MCF 10A (cell line): ENCODE measurements around the gene NDST3. TPM values are rescaled to one million over a fixed set of nuclear protein-coding genes. Genes with fewer than 3 reads are reported as not detected.

Experiments
- BruUV-seq: library from RNA; stranded (reverse); fragments of 400-500 nt; replicated peaks from 2 replicates; lab custom pipeline; 2021; lab: Mats Ljungman, UMichigan
- CTCF ChIA-PET: fragments of 300-600 bp; sonication (Branson Sonifier 250); formaldehyde crosslinking; extraction: SDS; loops from one replicate; lab custom pipeline; 2021; ENCODE audit warnings: antibody characterized with exemption, inconsistent platforms; lab: Yijun Ruan, JAX
- POLR2A ChIA-PET: fragments of 300-600, 350-650 bp; sonication (Branson Sonifier 250); formaldehyde crosslinking; extraction: SDS; loops from one replicate; lab custom pipeline; 2020; ENCODE audit warnings: antibody characterized with exemption, inconsistent platforms; lab: Yijun Ruan, JAX
- DNase-seq: peaks from one replicate; pipeline ENCODE4 v3.0.0-alpha.2; 2018; ENCODE audit not compliant: unreplicated experiment
- H3K27ac Mint-ChIP-seq: one replicate; pipeline ENCODE4 v1.8.0; 2022; ENCODE audit warnings: mild to moderate bottlenecking, low read depth, mixed read lengths; ENCODE audit not compliant: unreplicated experiment
- H3K27me3 Mint-ChIP-seq: one replicate; pipeline ENCODE4 v1.8.0; 2022; ENCODE audit warnings: mixed read lengths; ENCODE audit not compliant: insufficient read depth, unreplicated experiment
- H3K36me3 Mint-ChIP-seq: one replicate; pipeline ENCODE4 v1.8.0; 2022; ENCODE audit warnings: mild to moderate bottlenecking, moderate library complexity, mixed read lengths; ENCODE audit not compliant: insufficient read depth, unreplicated experiment
- H3K4me1 Mint-ChIP-seq: one replicate; pipeline ENCODE4 v1.8.0; 2022; ENCODE audit warnings: mixed read lengths; ENCODE audit not compliant: insufficient read depth, unreplicated experiment
- H3K4me3 Mint-ChIP-seq: one replicate; pipeline ENCODE4 v1.8.0; 2022; ENCODE audit warnings: mild to moderate bottlenecking, moderate library complexity, mixed read lengths; ENCODE audit not compliant: unreplicated experiment
- H3K9me3 Mint-ChIP-seq: one replicate; pipeline ENCODE4 v1.8.0; 2022; ENCODE audit warnings: mixed read lengths; ENCODE audit not compliant: unreplicated experiment
- intact Hi-C: fragments of 100-400 bp; cut with micrococcal nuclease; formaldehyde crosslinking; loops from 2 replicates; pipeline ENCODE4 v1.14.1; 2022
- total RNA-seq: library from RNA; stranded (reverse); gene quantifications from 2 replicates; pipeline ENCODE4 v1.2.3, GENCODE V29; 2022
- TF ChIP-seq, protein P1 (sequence below): fragments of 200-600 bp; IDR thresholded peaks from one replicate; pipeline ENCODE4 v1.8.0; 2022; ENCODE audit warnings: antibody characterized with exemption, mild to moderate bottlenecking; ENCODE audit not compliant: unreplicated experiment

NDST3 gene
- total RNA-seq, 1 experiment from 2014 or later: not detected

DNA sequence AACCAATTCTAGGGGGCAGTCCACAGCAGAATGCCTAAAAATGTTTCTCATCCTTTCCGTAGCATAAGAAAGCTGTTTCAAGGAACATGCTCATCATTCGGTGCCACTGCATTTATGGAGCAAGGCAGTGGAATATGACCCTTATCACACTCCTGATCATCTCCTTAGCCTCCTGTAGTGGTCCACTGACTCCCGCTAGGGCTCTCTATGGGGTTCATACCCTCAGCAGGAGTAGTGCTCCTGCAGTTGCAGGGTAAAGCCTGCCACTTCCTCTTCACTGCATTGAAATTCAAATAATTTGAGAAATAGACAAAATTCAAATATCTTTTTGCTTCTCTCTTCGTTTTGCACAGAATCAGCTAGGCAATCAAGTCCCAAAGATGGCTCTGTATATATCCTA lies 107.0 kb downstream of the NDST3 start:
- no peaks in the 10 kb centered on the region for H3K36me3 Mint-ChIP-seq
- intact Hi-C loops: no loop called here
- BruUV-seq: no TSS peak
- CTCF ChIA-PET: no interaction called here
- no peak for DNase-seq
- H3K27me3 Mint-ChIP-seq: no peaks in the 10 kb centered on the region
- POLR2A ChIA-PET: no interaction called here
- TF ChIP-seq, protein P1, sequence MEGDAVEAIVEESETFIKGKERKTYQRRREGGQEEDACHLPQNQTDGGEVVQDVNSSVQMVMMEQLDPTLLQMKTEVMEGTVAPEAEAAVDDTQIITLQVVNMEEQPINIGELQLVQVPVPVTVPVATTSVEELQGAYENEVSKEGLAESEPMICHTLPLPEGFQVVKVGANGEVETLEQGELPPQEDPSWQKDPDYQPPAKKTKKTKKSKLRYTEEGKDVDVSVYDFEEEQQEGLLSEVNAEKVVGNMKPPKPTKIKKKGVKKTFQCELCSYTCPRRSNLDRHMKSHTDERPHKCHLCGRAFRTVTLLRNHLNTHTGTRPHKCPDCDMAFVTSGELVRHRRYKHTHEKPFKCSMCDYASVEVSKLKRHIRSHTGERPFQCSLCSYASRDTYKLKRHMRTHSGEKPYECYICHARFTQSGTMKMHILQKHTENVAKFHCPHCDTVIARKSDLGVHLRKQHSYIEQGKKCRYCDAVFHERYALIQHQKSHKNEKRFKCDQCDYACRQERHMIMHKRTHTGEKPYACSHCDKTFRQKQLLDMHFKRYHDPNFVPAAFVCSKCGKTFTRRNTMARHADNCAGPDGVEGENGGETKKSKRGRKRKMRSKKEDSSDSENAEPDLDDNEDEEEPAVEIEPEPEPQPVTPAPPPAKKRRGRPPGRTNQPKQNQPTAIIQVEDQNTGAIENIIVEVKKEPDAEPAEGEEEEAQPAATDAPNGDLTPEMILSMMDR: no peak
- no peak overlapping the region for H3K4me3 Mint-ChIP-seq
- no peak overlapping the region for H3K27ac Mint-ChIP-seq
- no peaks in the 10 kb centered on the region for H3K4me1 Mint-ChIP-seq
- no peaks in the 10 kb centered on the region for H3K9me3 Mint-ChIP-seq

DNA sequence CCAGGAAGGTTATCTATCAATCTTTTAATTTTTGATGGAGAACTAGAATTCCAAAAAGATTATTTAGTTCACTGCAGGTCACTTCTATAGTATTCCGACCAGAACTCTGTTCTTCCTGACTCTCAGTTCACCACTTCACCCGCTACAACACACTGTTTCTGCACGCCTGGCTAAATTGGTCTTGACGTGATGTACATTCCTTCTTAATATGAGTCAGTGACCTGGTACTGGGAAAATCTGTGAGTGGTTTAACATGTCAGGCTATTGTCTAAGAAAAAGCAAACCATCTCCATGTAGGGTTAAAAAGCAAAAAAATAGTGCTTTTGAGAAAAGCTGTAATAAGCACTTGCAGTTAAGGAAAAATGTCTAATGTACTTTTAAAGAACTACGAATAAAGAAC lies 120.4 kb downstream of the NDST3 start:
- CTCF ChIA-PET: no interaction called here
- Mint-ChIP-seq H3K4me1 (no peaks in the 10 kb centered on the region), H3K36me3 (no peaks in the 10 kb centered on the region), H3K27me3 (no peaks in the 10 kb centered on the region), H3K27ac (no peak overlapping the region), H3K4me3 (no peak overlapping the region), H3K9me3 (peaks cover 6% of the 10 kb centered on the region)
- no peak for DNase-seq
- intact Hi-C loops: no loop called here
- POLR2A ChIA-PET: no interaction called here
- TF ChIP-seq, protein P1: no peak
- no TSS peak for BruUV-seq

DNA sequence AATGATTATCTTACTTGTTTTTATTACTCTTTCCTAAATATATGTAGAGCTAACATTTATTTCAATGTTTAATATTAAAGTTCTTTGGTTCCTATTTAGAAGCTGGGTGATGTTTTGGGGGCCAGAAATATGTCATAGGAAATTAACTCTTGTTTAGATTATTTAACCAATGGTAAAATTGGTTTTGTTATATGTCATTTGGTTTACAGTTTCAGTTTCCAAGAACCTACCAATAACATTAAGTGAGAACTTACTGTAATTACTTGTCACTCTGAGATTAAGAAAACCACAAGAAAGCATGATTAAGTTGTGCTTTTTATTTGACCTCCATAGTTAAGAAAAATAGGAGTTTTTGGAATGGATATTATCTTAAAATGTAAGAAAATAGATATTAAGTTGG lies 121.2 kb downstream of the NDST3 start:
- TF ChIP-seq, protein P1: no peak
- peaks cover 12% of the 10 kb centered on the region for H3K9me3 Mint-ChIP-seq
- CTCF ChIA-PET: no interaction called here
- POLR2A ChIA-PET: no interaction called here
- DNase-seq: no peak
- BruUV-seq: no TSS peak
- intact Hi-C loops: no loop called here
- no peak overlapping the region for H3K4me3 Mint-ChIP-seq
- H3K36me3 Mint-ChIP-seq: no peaks in the 10 kb centered on the region
- H3K27me3 Mint-ChIP-seq: no peaks in the 10 kb centered on the region
- H3K4me1 Mint-ChIP-seq: no peaks in the 10 kb centered on the region
- no peak overlapping the region for H3K27ac Mint-ChIP-seq

DNA sequence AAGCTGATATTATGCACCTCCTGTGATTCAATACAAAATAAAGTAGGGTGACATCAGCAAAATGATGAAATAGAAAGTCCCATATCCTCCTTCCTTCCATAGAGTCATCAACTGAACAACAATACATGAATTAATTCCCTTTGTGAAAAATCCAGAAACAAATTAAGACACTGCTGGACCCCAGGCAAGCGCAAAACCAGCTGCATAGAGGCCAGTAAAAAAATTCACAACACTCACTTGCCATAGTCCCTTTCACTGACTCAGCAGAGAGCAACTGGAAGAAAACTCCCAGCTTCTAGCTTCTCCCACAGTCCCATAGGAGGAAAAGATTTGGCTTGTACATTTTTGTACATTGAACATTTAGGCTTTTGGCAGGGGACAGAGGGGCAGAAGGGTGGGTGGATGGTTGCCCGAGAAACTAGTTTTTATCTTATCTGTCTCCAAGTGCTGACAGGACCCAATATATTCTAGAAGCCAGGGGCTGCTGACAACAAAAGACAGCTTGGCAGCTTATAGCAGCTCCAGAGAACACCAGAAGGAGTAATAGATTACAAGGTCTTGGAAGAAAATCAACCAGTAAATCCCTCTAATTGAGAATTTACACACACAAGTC lies 124.6 kb downstream of the NDST3 start:
- Mint-ChIP-seq H3K36me3 (no peaks in the 10 kb centered on the region), H3K4me1 (no peaks in the 10 kb centered on the region), H3K27me3 (no peaks in the 10 kb centered on the region), H3K4me3 (no peak overlapping the region), H3K9me3 (peaks cover 12% of the 10 kb centered on the region), H3K27ac (no peak overlapping the region)
- intact Hi-C loops: no loop called here
- ChIA-PET POLR2A (no interaction called here), CTCF (no interaction called here)
- BruUV-seq: no TSS peak
- no peak for DNase-seq
- TF ChIP-seq, protein P1: no peak
